HuH-7 (cell line): ENCODE data around the gene DHX38.
A peak's percentile ranks its signal among the peaks of the same experiment; 100 is the strongest.
"Not testable (repeated sequence)": the region's sequence is repeated elsewhere in the genome, so short reads cannot be mapped to it uniquely, and the experiment has no call there.

Experiments used
- DNase-seq: peaks from one replicate; pipeline ENCODE4 v3.0.0; 2011; ENCODE audit warnings: low spot score

The DHX38 gene

DNA sequence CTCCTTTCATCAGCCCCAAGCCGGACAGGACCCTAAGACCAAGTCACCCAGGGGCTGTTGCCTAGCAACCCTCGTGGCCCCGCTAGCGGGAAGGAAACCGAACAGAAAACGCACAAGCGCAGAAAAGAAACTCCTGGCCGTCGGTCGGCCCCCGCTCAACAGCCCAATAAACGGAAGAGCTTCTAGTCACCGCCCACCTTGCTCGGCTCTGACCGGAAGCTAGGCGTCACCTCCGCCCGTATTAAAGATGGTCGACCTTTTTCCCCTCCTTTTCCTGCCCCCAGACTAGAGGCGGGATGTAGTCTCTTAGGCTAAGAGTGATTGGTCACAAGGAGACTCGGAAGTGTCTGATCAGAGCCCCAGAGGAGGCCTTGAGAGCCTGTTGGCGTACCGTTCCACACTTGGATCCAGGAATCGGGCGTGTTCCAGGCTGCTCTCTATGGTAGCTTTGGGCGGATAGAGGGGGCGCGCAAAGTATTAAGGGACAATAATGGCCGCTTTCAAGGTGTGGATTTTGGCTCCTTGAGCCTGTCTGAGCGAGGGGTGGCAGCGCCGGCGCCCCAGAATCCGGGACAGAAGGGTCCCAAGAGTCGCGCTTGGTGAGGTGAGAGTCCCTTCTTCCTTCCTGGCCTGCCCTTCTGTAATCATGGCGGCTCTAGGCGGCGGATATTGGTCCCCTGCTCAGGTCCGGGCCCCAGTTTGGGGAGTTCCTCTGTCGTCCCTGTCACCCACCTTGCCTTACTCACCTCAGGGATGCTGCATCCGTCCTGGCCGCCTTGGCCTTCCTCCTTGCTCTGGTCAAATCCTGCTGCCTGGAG, at the start of gene DHX38, which contains the start of gene TXNL4B:
DHX38 (plus strand) TSS at position 400 of the 818 bp plus-strand sequence. CDS start 2,311 bp downstream, outside the sequence.
TXNL4B (minus strand) TSS at position 173 of the 818 bp plus-strand sequence. CDS start 2,871 bp downstream, outside the sequence.
- peak; percentile 97 for DNase-seq

- DNase-seq: no peak
Observed at GRCh38 chr16:72044296-72044695, 49.4 kb upstream of the DHX38 start.

GRCh38 chr16:72044825-72045359, 48.8 kb upstream of the DHX38 start:
- no peak for DNase-seq

GRCh38 chr16:72049110-72049509, 44.5 kb upstream of the DHX38 start:
- no peak for DNase-seq

DNA sequence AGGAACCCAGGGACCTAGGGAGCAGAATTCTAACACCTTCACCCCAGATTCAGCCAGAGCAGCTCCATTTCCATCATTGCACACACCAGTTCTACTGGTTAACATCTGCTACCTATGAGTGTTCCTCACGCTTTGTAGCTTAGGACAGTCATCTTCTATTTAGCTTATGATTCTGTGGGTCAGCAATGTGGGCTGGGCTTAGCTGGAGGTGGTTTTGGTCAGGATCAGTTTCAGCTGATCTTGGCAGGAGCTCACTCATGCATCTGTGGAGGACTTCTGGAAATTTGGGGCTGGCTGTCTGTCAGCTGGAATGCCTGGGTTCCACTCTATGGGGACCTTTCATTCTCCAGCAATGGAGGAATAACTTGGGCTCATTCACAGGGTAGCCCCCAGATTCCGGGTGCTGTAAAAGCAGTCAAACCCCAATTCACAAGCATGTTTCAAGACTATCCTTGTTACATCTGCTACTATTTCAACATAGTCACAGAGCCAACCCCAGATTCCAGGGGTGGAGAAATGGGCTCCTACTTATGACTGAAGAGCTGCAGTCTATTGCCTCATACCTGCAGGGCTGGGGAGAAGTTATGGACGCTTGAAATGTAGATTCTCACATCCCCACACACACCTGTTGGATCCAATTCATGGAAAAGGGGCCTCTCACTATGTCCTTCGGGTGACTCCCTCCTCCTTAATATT, 42.7 kb upstream of the DHX38 start:
- no peak for DNase-seq

DNA sequence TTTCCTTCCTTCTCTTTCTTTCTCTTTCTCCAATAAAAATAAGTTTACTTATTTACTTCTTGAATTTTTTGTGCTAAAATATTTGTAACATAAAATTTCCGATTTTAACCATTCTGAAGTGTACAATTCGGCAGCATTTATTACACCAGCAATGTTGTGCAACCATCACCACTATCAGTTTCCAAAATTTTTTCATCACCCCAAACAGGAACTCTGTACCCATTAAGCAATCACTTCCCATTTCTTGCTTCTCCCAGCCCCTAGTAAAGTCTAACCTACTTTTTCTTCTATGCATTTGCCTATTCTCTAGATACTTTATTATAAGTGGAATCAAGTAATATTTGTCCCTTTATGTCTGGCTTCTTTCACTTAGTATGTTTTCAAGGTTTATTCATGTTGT, 41.8 kb upstream of the DHX38 start:
- DNase-seq: no peak

DNA sequence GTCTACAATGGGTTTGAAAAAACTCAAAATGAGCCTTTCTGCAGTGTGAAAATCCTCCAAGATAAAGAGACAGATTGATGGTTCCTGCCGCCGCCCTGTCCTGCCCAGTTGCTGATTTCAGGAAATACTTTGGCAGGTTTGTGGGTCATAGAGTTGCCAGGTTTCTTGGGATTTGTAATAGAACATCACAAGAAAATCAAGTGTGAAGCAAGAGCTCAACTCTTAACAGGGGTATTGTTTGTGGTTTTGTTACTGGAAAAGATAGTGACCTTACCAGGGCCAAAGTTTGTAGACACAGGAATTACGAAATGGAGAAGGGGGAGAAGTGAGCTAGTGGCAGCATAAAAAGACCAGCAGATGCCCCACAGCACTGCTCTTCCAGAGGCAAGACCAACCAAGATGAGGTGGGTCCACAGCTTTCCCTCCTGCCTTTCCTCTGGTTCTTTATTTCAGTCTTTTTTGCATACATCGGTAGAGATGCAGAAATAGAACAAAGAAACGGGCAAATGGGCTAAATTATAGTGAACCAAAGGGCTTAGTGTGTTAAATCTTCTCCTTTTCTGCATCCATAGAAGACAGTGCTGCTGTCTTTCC, 39.3 kb upstream of the DHX38 start, which contains the start of gene HP:
HP (plus strand) TSS at position 252 of the 594 bp plus-strand sequence; CDS start at position 400, 148 bp downstream.
- DNase-seq: peak; percentile 28

DNA sequence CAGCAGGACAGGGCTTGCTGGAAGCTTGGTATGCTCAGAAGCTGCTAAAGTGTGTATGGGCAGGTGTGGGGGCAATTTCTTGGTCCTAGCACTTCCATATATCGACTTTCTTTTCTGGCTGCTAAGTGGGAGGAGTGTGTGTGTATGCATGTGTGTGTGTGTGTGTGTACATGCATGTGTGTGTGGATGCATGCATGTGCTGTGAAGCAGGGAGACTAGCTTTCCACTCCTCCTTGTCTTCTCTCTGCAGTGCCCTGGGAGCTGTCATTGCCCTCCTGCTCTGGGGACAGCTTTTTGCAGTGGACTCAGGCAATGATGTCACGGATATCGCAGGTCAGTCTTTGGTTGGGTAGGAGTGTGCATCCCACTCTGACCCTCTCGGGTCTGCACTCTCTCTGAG, 37.7 kb upstream of the DHX38 start:
- DNase-seq: no peak

GRCh38 chr16:72057313-72057712, 36.3 kb upstream of the DHX38 start:
- not testable (repeated sequence) for DNase-seq

GRCh38 chr16:72059060-72059459, 34.6 kb upstream of the DHX38 start:
- not testable (repeated sequence) for DNase-seq

DNA sequence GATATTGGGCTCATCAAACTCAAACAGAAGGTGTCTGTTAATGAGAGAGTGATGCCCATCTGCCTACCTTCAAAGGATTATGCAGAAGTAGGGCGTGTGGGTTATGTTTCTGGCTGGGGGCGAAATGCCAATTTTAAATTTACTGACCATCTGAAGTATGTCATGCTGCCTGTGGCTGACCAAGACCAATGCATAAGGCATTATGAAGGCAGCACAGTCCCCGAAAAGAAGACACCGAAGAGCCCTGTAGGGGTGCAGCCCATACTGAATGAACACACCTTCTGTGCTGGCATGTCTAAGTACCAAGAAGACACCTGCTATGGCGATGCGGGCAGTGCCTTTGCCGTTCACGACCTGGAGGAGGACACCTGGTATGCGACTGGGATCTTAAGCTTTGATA, 33.2 kb upstream of the DHX38 start:
- DNase-seq: no peak

DNA sequence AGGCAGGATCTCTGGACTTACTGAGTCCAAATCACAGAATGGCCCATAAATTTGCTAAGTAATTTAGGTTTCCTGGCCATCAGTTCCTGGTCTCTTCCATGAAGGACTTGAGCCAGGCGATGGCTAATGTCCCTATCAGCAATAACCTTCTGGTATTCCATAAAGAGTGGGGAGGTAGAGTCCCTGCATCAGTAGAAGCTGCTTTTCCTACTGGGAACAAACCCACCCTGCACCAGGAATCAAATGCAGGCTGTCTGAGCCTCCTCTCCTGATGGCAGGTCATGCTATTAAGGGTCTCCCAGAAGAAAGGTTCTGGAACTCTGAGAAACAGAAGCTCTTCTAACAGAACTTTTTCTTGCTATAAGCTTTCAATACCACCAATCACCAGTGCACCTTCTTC, 32.1 kb upstream of the DHX38 start:
- DNase-seq: no peak

- no peak for DNase-seq
Observed at GRCh38 chr16:72064361-72064894, 29.2 kb upstream of the DHX38 start.

- peak; percentile 35 for DNase-seq
Observed at GRCh38 chr16:72066747-72067146, 26.9 kb upstream of the DHX38 start.

GRCh38 chr16:72068930-72069329, 24.7 kb upstream of the DHX38 start:
- DNase-seq: no peak

DNA sequence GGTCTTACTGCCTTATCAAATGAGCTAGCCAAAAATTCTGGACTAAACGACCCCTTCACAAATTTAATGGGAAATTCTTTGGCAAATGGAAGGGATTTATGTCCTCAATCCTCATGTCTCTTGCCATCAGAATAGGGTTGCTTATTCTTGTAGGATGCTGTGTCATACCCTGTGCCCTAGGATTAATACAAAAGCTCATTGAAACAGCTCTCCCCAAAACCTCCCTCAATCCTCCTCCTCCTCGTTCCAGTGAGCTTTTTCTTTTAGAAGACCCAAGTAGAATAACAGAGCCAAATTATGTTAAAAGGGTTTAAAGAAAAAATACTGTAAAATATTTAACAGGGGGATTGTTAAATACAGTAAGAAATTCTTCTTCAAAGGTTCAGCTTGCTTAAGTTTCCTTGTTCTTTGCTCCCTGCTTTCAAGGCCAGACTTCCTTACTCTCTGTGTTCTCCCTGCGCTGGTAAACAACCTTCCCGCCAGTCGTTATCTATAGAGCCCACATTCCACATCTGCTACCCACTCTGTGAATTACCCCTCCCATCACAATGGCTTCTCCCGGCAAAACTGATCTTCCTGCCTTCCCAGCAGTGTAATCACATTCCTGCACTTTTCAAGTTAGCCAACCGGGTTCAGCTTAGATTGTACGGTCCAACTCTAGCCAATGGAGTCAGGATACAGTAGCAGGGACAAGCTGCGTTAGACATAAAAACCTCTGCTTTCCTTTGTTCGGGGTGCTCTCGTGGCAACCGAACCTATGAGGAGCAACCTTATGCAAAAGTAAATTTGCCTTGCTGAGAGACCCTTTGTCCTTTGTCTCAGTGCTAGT, 20.9 kb upstream of the DHX38 start:
- no peak for DNase-seq

- no peak for DNase-seq
Observed at GRCh38 chr16:72073560-72074230, 20.0 kb upstream of the DHX38 start.

- not testable (repeated sequence) for DNase-seq
Observed at GRCh38 chr16:72075067-72075466, 18.6 kb upstream of the DHX38 start.

- DNase-seq: not testable (repeated sequence)
Observed at GRCh38 chr16:72076991-72077706, 16.5 kb upstream of the DHX38 start.
